Measurements from ENCODE around the gene RIMBP2.
A peak's percentile ranks its signal among the peaks of the same experiment; 100 is the strongest.
"Not testable (repeated sequence)": the region's sequence is repeated elsewhere in the genome, so short reads cannot be mapped to it uniquely, and the experiment has no call there.

The RIMBP2 gene

DNA sequence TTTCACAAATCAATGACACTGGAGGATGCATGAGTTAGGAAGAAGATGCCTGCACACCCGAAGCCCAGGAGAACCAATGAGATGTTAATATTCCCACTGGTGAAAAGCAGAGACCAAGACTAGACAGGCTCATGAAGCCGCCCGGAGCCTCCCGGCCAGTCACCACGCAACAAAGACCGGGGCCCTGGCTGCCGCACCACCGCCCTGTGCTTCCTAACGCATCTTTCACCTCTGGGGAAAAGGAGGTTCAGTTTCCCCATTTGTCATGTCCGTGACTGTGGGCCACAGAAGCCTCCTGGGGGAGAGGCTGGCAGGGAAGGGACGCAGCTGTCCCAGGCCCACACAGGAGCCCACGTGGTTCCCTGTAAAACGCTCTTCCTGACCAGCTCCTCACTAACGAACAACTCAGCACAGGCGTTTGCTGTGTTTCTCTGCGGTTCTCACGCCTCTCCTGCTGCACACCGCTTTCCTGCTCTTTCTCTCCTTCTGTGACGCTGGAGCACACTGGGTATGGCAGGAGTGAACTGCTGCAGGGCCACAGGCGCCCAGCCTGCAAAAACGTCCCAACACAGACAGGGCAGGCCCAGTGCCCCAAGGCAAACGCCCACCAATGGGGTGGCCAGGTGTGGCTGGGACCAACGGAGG, 10.8 kb downstream of the RIMBP2 start:
- no peak for DNase-seq

DNA sequence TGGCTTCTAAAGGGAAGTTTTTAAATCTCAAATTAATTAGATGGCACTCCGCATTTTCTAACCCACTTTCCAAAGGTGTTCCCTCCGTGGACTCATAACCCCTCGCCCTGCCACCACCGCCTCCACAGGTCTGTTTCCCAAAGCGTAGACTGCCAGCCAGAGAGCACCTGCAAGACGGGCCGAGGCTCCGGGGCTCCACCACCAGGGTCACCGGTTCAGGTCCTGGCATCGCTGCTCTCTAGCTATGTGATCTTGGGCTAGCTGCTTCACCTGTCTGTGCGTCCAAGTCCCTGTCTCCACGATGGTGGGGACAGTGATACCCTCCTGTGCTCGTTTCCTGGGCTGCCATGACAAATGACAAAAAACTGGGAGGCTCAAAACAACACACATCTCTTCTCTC, 11.5 kb downstream of the RIMBP2 start:
- DNase-seq, result no peak

- DNase-seq, result no peak
Observed at GRCh38 chr12:130703733-130704375, 12.2 kb downstream of the RIMBP2 start.

GRCh38 chr12:130702966-130703732, 12.9 kb downstream of the RIMBP2 start:
- DNase-seq, result no peak

GRCh38 chr12:130701402-130701744, 14.7 kb downstream of the RIMBP2 start:
- DNase-seq, result no peak

DNA sequence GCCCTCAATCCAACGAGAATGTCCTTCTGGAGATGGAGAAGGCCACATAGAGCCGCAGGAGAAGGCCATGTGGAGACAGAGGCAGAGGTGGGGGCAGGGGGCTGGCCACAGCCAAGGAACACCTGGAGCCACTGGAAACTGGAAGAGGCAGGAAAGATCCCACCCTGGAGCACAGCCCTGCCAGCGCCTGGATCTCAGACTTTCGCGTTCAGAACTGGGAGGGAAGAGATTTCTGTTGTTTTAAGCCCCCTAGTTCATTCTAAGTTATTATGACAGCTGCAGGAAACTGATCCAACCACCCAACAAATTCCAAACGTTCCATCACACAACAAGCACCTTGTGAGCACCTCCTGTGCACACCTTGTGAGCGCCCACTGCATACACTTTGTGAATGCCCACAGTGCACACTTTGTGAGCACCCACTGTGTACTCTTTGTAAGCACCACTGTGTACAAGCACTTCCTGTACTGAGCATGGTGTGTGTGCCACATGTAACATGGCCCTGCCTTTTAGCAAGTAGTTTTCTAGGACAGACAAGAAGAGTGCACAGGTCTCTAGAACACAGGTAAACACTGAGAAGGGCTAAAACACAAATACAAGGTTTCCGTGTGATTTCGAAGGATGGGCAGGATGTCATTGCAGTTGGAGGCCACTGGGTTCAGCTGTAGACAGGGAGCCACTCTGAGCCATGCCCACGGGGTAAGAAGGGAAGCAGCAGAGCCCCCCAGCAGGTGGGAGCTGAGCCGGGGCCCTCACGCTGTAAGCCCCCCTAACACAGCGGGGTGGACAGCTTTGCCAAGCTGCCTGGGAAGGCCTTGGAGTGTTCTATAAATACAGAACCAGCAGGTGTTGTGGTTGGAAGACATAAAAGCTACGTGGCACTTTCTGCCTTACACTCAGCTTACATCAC, 15.4 kb downstream of the RIMBP2 start:
- no peak for DNase-seq

GRCh38 chr12:130698106-130698505, 18.0 kb downstream of the RIMBP2 start:
- DNase-seq, result no peak

- DNase-seq, result no peak
Observed at GRCh38 chr12:130696379-130697100, 19.6 kb downstream of the RIMBP2 start.

GRCh38 chr12:130695061-130695460, 21.0 kb downstream of the RIMBP2 start:
- no peak for DNase-seq

DNA sequence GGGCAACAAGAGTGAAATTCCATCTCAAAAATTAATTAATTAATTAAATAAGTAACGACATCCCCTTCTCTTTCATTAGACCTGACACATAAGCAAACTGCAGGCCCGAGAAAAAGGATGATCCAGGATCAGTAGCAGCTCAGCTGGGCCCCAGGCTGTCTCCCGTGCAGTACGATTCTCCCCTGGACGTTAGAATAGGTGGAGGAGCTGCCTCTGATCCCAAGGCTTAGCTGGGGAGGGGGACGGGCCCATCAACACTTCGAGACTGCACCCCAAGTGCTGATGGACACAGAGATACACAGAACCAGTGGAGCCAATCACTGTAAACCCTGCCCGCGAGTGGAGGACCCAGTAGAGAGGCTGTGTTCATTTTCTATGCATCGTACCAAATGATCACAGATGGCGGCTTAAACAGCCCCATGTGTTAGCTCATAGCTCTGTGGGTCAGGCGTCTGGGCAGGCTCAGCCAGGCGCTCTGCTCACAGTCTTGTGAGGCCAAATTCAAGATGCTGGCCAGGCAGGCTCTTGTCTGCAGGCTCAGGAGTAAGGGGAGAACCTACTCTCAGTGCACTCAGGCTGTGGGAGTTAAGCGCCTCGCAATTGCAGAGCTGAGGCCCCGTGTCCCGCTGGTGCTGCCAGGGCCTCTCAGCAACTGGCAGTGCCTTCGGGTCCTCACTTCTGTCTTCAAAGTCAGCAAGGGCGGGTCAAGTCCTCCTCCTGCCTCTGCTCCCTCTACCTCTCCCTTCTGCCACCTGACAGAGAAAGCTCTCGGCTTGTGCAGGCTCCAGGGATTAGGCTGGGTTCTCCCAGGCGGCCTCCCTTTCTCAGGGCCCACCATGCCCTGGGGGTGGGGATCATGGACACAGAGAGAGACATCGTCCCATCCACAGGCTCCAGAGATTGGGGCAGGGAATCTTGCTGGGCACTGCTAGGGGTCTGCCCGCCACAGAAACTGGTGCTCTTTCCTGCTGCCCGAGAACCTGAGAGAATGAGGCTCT, 26.4 kb downstream of the RIMBP2 start:
- DNase-seq, result no peak

GRCh38 chr12:130688999-130689398, 27.1 kb downstream of the RIMBP2 start:
- DNase-seq, result not testable (repeated sequence)

DNA sequence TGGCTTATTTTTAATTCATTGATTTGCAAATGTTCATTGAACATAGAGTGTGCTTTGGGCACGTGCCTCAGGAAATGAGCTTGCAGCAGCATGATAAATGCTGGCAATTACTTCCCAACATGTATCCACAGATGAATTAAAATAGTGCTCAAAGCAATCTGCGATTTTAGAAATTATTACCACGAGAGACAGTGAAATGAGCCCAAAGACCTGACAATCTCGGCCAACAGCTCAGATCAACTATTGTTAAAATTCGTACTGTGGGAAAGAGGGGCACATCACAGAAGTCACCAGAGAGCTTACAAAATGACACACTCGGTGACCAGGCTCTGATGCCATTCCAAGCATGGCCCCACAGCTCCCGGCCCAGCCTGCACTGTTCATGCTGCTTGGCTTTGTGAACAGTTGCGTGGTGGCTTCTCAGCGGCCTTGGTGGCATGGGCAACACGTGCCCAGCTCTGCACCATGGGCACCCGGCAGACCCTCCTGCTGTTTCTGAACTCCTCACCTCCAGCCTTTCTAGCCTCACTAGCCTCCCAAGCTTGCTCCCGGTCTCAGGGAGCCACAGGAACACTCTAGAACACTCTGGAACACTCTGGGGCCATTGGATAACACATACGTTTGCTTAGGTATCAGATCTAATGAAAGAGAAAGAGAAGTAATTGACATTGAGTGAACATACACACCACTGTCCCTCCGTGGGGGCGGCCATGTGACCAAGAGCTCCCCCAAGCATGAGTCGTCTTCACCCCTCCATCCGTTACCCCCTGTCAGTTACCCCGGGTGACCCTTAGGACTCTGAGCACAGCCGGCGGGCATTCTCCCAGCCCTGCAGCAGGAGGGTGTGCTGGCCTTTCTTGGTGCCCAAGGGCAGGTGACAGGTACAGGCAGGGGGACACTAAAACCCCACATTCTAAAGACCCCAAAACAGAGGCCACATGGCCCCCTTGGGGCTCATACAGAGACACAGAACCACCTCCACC, 28.0 kb downstream of the RIMBP2 start:
- DNase-seq, result no peak

DNA sequence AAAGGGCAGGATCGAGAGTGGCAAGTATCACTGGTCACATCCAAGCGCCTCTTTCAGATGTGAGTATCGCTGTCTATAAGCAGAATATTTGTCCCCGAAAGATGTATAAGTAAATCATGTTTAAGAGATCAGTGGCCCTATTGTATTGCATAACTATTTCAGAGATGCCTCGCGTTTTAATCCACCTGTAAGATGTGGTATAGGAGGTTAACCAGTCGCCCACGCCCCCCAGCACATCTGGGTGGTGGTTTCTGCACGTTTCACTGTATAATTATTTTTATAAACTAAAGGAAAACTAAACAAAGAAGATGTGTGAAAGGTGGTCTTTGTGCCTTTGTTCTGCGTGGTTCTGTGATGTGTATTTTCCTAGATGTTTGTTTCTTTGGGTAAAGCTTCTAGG, 28.9 kb downstream of the RIMBP2 start:
- no peak for DNase-seq

DNA sequence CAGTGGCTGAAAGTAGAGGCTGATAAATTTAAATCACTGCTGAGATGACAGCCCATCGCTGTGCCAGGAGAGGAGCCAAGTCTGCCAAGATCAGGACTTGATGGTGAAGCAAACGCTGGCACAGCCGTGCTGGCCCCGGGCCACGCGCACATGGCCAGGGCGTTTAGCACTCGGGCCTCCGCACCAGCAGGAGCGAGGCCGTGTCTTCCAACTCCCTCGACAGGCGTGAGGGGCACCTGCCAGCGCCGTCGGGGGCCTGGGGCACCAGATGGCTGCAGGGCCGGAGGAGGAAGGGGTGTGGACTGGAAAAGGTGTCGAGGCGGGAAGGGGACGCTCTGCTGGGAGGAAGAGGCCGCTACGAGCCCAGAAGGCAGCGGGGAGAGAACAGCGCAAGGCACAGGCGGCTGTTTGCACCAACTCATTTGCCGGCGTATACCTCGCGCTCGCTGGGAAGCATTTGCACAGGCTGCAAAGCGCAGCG, 29.5 kb downstream of the RIMBP2 start:
- DNase-seq, result peak; percentile 35

- no peak for DNase-seq
Observed at GRCh38 chr12:130685850-130686249, 30.2 kb downstream of the RIMBP2 start.

DNA sequence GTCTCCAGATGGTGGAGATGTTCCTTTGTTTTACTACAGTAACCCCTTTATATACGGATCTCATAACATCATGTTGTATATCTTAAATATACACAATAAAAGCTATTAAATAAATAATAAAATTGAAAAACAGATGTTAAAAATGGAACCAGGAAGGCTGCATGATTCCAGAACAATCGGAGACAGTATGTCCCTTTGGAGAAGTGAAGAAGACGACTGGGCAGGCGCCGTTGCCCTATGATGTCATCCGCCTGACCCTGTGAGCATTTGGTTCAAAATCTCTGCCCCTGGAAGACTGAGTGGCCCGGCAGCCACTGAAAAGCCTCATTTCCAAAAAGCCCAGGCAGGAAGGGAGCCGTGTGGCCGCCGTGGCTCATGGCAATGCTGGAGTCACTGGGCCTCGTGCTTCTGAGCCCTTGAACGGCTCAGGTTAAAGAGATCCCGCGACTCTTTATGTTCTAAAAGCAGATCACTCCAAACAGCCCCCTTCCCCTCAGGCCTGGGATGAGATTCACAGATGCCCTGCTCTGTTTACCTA, 30.8 kb downstream of the RIMBP2 start:
- no peak for DNase-seq

DNA sequence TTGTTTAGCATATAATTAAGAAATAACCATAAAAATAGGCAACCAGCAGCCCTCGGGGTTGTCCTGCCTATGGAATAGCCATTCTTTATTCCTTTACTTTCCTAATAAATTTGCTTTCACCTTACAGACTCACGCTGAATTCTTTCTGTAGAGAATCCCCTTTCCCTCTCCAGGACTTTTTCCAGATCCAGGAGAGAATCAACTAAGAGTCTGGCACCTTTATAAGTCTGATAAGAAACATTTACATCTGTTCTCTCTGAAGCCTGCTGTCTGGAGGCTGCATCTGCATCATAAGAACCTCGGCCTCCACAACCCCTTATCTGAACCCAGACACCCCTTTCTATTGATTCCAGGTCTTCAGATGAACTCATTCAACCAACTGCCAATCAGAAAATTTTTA, 32.3 kb downstream of the RIMBP2 start:
- no peak for DNase-seq

DNA sequence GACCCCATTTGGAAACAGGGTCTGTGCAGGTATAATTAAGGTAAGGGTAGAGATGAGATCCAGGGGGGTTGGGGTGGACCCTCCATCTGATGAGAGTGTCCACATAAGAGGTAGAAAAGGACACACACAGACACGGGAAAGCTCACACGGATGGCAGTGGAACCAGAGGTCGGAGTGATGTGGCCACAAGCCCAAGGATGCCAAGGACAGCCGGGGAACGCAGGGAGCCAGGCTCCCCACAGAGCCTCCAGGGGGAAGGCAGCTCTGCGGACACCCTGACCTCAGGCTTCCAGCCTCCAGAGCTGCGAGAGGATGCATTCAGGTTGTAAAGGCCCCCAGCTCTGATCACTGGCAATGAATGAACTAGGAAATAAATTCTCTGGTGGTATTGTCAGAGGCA, 33.0 kb downstream of the RIMBP2 start:
- no peak for DNase-seq

- no peak for DNase-seq
Observed at GRCh38 chr12:130680451-130680990, 35.6 kb downstream of the RIMBP2 start.
